Measurements from ENCODE around the gene PPP1R12B.

- no peak for TF ChIP-seq CREB1 (CRISPR knock-in tag; IDR thresholded peaks at IDR 0.05; ENCODE audit: low read depth)
- no peak for TF ChIP-seq CTCF (conservative IDR thresholded peaks at IDR 0.05; ENCODE audit: low read depth in 2 of 2)
Measured at GRCh38 chr1:202551683-202552082, 203.2 kb downstream of the PPP1R12B start.
